SK-N-SH treated with all-trans-retinoic acid at 6 μM for 48 hours (cell line): ENCODE measurements around the gene LRTM1.
A peak's percentile ranks its signal among the peaks of the same experiment; 100 is the strongest.

Source experiments
- ATAC-seq: fragments of 200-7000 bp; cut with Tn5 transposase; 3 replicates; pipeline ENCODE4 v1.9.1; 2020; ENCODE audit warnings: mild to moderate bottlenecking, moderate library complexity
- ARNTL ChIP-seq: fragments of 450-650 bp; formaldehyde crosslinking; IDR thresholded peaks from 2 replicates; pipeline ENCODE4 v1.5.0; 2020; ENCODE audit warnings: low read depth, mild to moderate bottlenecking, moderate library complexity, borderline replicate concordance
- BACH2 ChIP-seq: fragments of 250-450 bp; sonication (Bioruptor Pico); IDR thresholded peaks from 2 replicates; pipeline ENCODE4 v1.9.0; 2021; ENCODE audit warnings: mild to moderate bottlenecking, borderline replicate concordance
- CSDC2 ChIP-seq: fragments of 250-450 bp; sonication (Bioruptor Pico); IDR thresholded peaks from 2 replicates; pipeline ENCODE4 v1.5.0; 2020; ENCODE audit warnings: mild to moderate bottlenecking, moderate library complexity
- ESRRG ChIP-seq: fragments of 250-450 bp; sonication (Bioruptor Pico); IDR thresholded peaks from 2 replicates; pipeline ENCODE4 v1.6.1; 2021; ENCODE audit warnings: mild to moderate bottlenecking
- GLIS3 ChIP-seq: fragments of 250-450 bp; sonication (Bioruptor Pico); IDR thresholded peaks from 2 replicates; pipeline ENCODE4 v1.5.0; 2020; ENCODE audit warnings: mild to moderate bottlenecking, moderate library complexity
- OSR1 ChIP-seq: fragments of 250-450 bp; sonication (Bioruptor Pico); IDR thresholded peaks from 2 replicates; pipeline ENCODE4 v1.8.0; 2022; ENCODE audit warnings: moderate library complexity, mild to moderate bottlenecking, inconsistent platforms
- POU6F1 ChIP-seq: fragments of 250-450 bp; sonication (Bioruptor Pico); IDR thresholded peaks from 2 replicates; pipeline ENCODE4 v1.8.0; 2021; ENCODE audit warnings: low read depth, mild to moderate bottlenecking, moderate library complexity, borderline replicate concordance
- RARB ChIP-seq: fragments of 250-450 bp; sonication (Bioruptor Pico); IDR thresholded peaks from 2 replicates; pipeline ENCODE4 v1.8.0; 2021; ENCODE audit warnings: mild to moderate bottlenecking, moderate library complexity
- SNAI2 ChIP-seq: fragments of 250-450 bp; sonication (Bioruptor Pico); IDR thresholded peaks from 2 replicates; pipeline ENCODE4 v1.5.0; 2020; ENCODE audit warnings: mild to moderate bottlenecking, moderate library complexity
- TCF4 ChIP-seq: fragments of 250-450 bp; sonication (Bioruptor Pico); IDR thresholded peaks from 2 replicates; pipeline ENCODE4 v1.8.0; 2021; ENCODE audit warnings: mild to moderate bottlenecking, moderate library complexity, borderline replicate concordance
- TOX ChIP-seq: fragments of 250-450 bp; sonication (Bioruptor Pico); IDR thresholded peaks from 2 replicates; pipeline ENCODE4 v1.8.0; 2021; ENCODE audit warnings: mild to moderate bottlenecking, moderate library complexity, borderline replicate concordance
- ZC3H10 ChIP-seq: fragments of 250-450 bp; sonication (Bioruptor Pico); IDR thresholded peaks from 2 replicates; pipeline ENCODE4 v1.5.1; 2021; ENCODE audit warnings: mild to moderate bottlenecking, moderate library complexity
- ZFP3 ChIP-seq: fragments of 250-450 bp; sonication (Bioruptor Pico); IDR thresholded peaks from 2 replicates; pipeline ENCODE4 v1.5.0; 2020; ENCODE audit warnings: mild to moderate bottlenecking, moderate library complexity
- ZFP30 ChIP-seq: fragments of 450-650 bp; formaldehyde crosslinking; IDR thresholded peaks from 2 replicates; pipeline ENCODE4 v1.5.0; 2022; ENCODE audit warnings: mild to moderate bottlenecking, moderate library complexity
- ZNF565 ChIP-seq: fragments of 450-650 bp; formaldehyde crosslinking; conservative IDR thresholded peaks from 2 replicates; pipeline ENCODE4 v1.5.0; 2020; ENCODE audit warnings: low read depth, mild to moderate bottlenecking, moderate library complexity
- ZNF70 ChIP-seq: fragments of 450-650 bp; formaldehyde crosslinking; IDR thresholded peaks from 2 replicates; pipeline ENCODE4 v1.5.0; 2020; ENCODE audit warnings: mild to moderate bottlenecking, moderate library complexity
- ZNF8 ChIP-seq: fragments of 450-650 bp; formaldehyde crosslinking; IDR thresholded peaks from 2 replicates; pipeline ENCODE4 v1.5.0; 2020; ENCODE audit warnings: mild to moderate bottlenecking, moderate library complexity
- TF ChIP-seq, protein P1 (sequence below): fragments of 250-450 bp; sonication (Bioruptor Pico); IDR thresholded peaks from 2 replicates; pipeline ENCODE4 v1.5.1; 2020; ENCODE audit warnings: low read depth, mild to moderate bottlenecking, moderate library complexity
- TF ChIP-seq, protein P2 (sequence below): fragments of 250-450 bp; sonication (Bioruptor Pico); IDR thresholded peaks from 2 replicates; pipeline ENCODE4 v1.5.1; 2021; ENCODE audit warnings: mild to moderate bottlenecking, moderate library complexity
- TF ChIP-seq, protein P3 (sequence below): fragments of 250-450 bp; sonication (Bioruptor Pico); IDR thresholded peaks from 2 replicates; pipeline ENCODE4 v1.8.0; 2020; ENCODE audit warnings: mild to moderate bottlenecking, moderate library complexity, borderline replicate concordance

Gene LRTM1

GRCh38 chr3:54931182-54931581, 3.3 kb upstream of the LRTM1 start:
- peak; percentile 39; the same call in 2 of the 3 replicates for ATAC-seq
- TF ChIP-seq ZNF8 (CRISPR knock-in tag) (no peak), OSR1 (CRISPR knock-in tag) (no peak), BACH2 (CRISPR knock-in tag) (no peak), ARNTL (CRISPR knock-in tag) (no peak), ZFP3 (no peak), ZNF565 (CRISPR knock-in tag) (no peak), CSDC2 (CRISPR knock-in tag) (no peak), ZFP30 (CRISPR knock-in tag) (no peak), RARB (CRISPR knock-in tag) (no peak), TCF4 (CRISPR knock-in tag) (no peak), SNAI2 (CRISPR knock-in tag) (no peak), GLIS3 (CRISPR knock-in tag) (no peak), ESRRG (no peak)
- TF ChIP-seq, protein P1, sequence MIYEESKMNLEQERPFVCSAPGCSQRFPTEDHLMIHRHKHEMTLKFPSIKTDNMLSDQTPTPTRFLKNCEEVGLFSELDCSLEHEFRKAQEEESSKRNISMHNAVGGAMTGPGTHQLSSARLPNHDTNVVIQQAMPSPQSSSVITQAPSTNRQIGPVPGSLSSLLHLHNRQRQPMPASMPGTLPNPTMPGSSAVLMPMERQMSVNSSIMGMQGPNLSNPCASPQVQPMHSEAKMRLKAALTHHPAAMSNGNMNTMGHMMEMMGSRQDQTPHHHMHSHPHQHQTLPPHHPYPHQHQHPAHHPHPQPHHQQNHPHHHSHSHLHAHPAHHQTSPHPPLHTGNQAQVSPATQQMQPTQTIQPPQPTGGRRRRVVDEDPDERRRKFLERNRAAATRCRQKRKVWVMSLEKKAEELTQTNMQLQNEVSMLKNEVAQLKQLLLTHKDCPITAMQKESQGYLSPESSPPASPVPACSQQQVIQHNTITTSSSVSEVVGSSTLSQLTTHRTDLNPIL (CRISPR knock-in tag): no peak

DNA sequence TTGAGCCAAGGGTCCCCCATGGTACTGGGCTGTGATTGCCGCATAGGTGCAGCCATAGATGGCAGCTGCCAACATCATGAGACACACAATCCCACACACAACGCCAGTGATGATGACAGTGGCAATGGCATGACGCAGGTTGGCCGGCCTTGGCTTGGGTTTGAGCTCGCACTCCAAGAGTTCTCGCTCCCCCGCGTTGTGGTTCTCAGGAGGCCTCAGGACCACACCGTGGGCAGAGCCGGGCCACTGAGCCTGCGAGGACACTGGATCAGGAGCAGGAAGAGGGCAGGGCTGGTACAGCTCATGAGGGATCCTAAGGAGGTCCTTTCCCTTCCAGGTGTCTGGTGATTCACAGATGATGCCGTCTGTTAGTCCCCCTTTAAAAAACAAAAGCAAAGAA, 9.3 kb downstream of the LRTM1 start:
- TF ChIP-seq ZNF8 (CRISPR knock-in tag): no peak
- TF ChIP-seq, protein P2, sequence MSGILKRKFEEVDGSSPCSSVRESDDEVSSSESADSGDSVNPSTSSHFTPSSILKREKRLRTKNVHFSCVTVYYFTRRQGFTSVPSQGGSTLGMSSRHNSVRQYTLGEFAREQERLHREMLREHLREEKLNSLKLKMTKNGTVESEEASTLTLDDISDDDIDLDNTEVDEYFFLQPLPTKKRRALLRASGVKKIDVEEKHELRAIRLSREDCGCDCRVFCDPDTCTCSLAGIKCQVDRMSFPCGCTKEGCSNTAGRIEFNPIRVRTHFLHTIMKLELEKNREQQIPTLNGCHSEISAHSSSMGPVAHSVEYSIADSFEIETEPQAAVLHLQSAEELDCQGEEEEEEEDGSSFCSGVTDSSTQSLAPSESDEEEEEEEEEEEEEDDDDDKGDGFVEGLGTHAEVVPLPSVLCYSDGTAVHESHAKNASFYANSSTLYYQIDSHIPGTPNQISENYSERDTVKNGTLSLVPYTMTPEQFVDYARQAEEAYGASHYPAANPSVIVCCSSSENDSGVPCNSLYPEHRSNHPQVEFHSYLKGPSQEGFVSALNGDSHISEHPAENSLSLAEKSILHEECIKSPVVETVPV (CRISPR knock-in tag): no peak
- TF ChIP-seq ESRRG: no peak
- no peak for TF ChIP-seq ZNF70
- TF ChIP-seq ZFP3: no peak
- no peak for TF ChIP-seq SNAI2 (CRISPR knock-in tag)
- no peak for TF ChIP-seq OSR1 (CRISPR knock-in tag)
- TF ChIP-seq CSDC2 (CRISPR knock-in tag): no peak
- no peak for TF ChIP-seq ZNF565 (CRISPR knock-in tag)
- TF ChIP-seq TOX (CRISPR knock-in tag): no peak
- TF ChIP-seq ZC3H10 (CRISPR knock-in tag): no peak
- TF ChIP-seq GLIS3 (CRISPR knock-in tag): no peak
- TF ChIP-seq BACH2 (CRISPR knock-in tag): no peak
- TF ChIP-seq, all 23 proteins: peak for 0
- ATAC-seq: no peak

DNA sequence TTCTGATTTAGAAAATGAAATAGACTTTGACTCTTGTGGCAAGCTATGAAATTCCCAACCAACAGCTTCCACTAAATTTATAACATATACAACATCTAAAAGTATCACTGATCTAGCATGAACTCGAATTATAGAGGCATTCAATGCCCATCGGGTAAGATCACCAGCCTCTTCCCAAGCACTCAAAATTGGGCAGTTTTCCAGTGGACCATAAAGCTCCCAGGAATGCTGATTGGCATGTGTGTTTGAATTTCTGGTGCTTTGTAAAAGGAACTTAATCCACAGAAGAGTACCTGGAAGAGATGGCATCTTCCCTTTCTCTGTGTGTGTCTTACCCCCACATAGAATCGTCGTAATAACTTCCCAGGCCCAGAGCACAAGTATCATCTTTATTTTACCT, 10.0 kb downstream of the LRTM1 start:
- peak; percentile 62 for ATAC-seq
- TF ChIP-seq ESRRG (no peak), SNAI2 (CRISPR knock-in tag) (no peak), ZC3H10 (CRISPR knock-in tag) (no peak), GLIS3 (CRISPR knock-in tag) (no peak), POU6F1 (CRISPR knock-in tag) (no peak), TCF4 (CRISPR knock-in tag) (no peak), CSDC2 (CRISPR knock-in tag) (no peak), ZNF565 (CRISPR knock-in tag) (no peak), ZFP30 (CRISPR knock-in tag) (no peak), ZFP3 (no peak), ZNF8 (CRISPR knock-in tag) (no peak), BACH2 (CRISPR knock-in tag) (no peak)
- TF ChIP-seq, protein P3, sequence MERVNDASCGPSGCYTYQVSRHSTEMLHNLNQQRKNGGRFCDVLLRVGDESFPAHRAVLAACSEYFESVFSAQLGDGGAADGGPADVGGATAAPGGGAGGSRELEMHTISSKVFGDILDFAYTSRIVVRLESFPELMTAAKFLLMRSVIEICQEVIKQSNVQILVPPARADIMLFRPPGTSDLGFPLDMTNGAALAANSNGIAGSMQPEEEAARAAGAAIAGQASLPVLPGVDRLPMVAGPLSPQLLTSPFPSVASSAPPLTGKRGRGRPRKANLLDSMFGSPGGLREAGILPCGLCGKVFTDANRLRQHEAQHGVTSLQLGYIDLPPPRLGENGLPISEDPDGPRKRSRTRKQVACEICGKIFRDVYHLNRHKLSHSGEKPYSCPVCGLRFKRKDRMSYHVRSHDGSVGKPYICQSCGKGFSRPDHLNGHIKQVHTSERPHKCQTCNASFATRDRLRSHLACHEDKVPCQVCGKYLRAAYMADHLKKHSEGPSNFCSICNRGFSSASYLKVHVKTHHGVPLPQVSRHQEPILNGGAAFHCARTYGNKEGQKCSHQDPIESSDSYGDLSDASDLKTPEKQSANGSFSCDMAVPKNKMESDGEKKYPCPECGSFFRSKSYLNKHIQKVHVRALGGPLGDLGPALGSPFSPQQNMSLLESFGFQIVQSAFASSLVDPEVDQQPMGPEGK: no peak
- TF ChIP-seq, protein P1 (CRISPR knock-in tag): no peak

GRCh38 chr3:54917174-54917573, 10.7 kb downstream of the LRTM1 start:
- ATAC-seq: peak; percentile 80
- TF ChIP-seq POU6F1 (CRISPR knock-in tag) (no peak), ZFP3 (no peak), ZNF70 (no peak), ARNTL (CRISPR knock-in tag) (no peak), ZC3H10 (CRISPR knock-in tag) (no peak), ZNF8 (CRISPR knock-in tag) (no peak), OSR1 (CRISPR knock-in tag) (no peak)
- TF ChIP-seq, protein P1 (CRISPR knock-in tag): no peak
